GM20000 (cell line): ENCODE data around the gene GINS2.

Source experiments
- DNase-seq: peaks from one replicate; pipeline ENCODE4 v3.0.0; 2012; ENCODE audit warnings: low spot score
- CTCF ChIP-seq: IDR thresholded peaks from 2 replicates; pipeline ENCODE4 v1.5.1; 2012; ENCODE audit warnings: mild to moderate bottlenecking, control low read depth; ENCODE audit errors: extremely low read depth, missing control alignments

Gene GINS2

GRCh38 chr16:85698459-85698891 lies 9.7 kb upstream of the GINS2 start:
- TF ChIP-seq CTCF = no peak
- no peak for DNase-seq

- TF ChIP-seq CTCF = no peak
- no peak for DNase-seq
Observed at GRCh38 chr16:85697431-85697830, 8.7 kb upstream of the GINS2 start.

- no peak for DNase-seq
- TF ChIP-seq CTCF = no peak
Observed at GRCh38 chr16:85696781-85697180, 8.0 kb upstream of the GINS2 start.

GRCh38 chr16:85695196-85696128 lies 6.7 kb upstream of the GINS2 start:
- TF ChIP-seq CTCF = no peak

GRCh38 chr16:85690469-85691064 lies 1.8 kb upstream of the GINS2 start:
- TF ChIP-seq CTCF = no peak
- no peak for DNase-seq

More at GRCh38 chr16:85695196-85696128, 6.7 kb upstream of the GINS2 start:
- DNase-seq = no peak

GRCh38 chr16:85689950-85690320 lies 1.2 kb upstream of the GINS2 start:
- no peak for DNase-seq
- TF ChIP-seq CTCF = no peak

GRCh38 chr16:85689285-85689949 lies 663 bp upstream of the GINS2 start:
- DNase-seq = no peak
- TF ChIP-seq CTCF = no peak
